OCI-LY1 (cell line): Measurements from ENCODE around the gene CAD.

Experiments
- EZH2 ChIP-seq: fragments of 200-600 bp; sonication (generic), shearing (Covaris generic); IDR thresholded peaks from 2 replicates; pipeline ENCODE4 v1.8.0; 2017; ENCODE audit warnings: borderline replicate concordance, mixed run types, mild to moderate bottlenecking, antibody characterized with exemption, low read length, moderate library complexity, mixed read lengths
- TF ChIP-seq, protein P1 (sequence below): fragments of 200-600 bp; sonication (generic), shearing (Covaris generic); IDR thresholded peaks from 2 replicates; pipeline ENCODE4 v1.5.1; 2017; ENCODE audit warnings: mild to moderate bottlenecking, antibody characterized with exemption, low read length, moderate library complexity, mixed read lengths

DNA sequence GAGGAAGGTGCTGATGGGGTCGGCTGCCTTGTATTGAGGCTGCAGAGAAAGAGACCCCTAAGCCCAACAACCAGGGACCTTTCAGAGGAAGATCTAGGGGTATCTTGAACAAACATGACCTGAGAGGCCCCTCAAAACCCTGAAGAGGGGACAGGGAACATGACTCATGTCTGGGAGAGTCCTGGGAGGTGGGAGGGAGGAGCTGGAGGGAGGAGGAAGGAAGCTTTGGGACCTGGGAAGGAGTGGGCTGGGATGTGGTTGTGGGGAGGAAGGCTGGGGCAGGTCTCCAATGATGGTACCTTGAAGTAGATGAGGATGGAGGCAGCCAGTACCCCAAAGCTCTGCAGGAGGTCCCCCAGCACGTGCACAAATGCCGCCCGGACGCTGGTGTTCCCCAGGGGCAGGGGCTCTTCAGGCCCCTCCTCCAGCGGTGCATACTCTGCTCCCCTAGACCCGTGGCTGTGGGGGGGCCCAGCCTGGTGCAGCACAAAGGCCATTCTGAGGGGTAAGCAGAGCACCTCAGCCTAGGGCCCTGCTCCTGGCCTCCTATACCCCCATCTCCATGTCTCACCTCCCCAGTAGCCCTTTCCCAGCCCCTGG is 39.8 kb downstream of the CAD start:
- TF ChIP-seq, protein P1, sequence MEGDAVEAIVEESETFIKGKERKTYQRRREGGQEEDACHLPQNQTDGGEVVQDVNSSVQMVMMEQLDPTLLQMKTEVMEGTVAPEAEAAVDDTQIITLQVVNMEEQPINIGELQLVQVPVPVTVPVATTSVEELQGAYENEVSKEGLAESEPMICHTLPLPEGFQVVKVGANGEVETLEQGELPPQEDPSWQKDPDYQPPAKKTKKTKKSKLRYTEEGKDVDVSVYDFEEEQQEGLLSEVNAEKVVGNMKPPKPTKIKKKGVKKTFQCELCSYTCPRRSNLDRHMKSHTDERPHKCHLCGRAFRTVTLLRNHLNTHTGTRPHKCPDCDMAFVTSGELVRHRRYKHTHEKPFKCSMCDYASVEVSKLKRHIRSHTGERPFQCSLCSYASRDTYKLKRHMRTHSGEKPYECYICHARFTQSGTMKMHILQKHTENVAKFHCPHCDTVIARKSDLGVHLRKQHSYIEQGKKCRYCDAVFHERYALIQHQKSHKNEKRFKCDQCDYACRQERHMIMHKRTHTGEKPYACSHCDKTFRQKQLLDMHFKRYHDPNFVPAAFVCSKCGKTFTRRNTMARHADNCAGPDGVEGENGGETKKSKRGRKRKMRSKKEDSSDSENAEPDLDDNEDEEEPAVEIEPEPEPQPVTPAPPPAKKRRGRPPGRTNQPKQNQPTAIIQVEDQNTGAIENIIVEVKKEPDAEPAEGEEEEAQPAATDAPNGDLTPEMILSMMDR = no peak
- no peak for TF ChIP-seq EZH2
